ENCODE results near the gene CRYAA. TPM values are rescaled to one million over a fixed set of nuclear protein-coding genes. Genes with fewer than 3 reads are reported as not detected.

CRYAA gene
- total and polyA plus RNA-seq, 2 of the 8 experiments (the other 6 are each of a cell fraction or from before 2014, with no cell fraction given) = not detected

DNA sequence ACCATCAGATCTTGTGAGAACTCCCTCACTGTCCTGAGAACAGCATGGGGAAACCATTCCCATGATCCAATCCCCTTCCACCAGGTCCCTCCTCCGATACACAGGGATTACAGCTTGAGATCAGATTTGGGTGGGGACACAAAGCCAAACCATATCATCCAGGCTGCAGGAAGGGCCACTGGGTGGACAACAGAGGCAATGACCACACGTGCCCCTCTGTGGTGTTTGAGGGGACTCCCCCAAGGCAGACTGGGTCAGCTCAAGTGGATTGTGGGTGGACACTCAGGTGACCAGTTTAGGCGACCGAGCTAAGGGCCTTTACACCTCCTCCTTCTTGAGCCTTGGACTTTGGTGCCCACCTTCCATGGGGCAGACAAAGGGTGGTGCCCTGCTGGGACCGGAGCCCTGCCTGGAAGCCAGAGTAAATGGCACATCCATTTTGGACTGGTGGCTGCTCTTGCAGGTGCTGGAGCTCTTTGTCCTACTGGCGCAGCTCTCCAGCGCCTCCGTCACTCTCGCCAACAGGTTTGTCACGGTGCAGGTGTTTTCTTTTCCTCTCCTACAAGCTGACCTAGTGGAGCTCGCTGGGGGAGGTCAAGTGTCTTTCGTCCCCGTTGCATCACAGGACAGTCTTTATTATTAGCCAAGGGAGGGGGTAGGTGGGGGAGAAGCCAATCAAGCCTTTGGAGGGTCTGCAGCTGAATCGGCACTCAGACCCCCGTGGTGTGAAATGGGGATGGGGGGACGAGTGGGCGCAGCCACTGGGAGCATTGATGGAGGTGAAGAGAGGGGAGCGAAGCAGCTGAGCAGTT lies 37.6 kb downstream of the CRYAA start (continued):
- TF ChIP-seq PHF8 (conservative IDR thresholded peaks at IDR 0.05; ENCODE audit: low read depth, low read length) (no peak), SIN3A (conservative IDR thresholded peaks at IDR 0.05 in 1 of 2, IDR thresholded peaks at IDR 0.05 in 1 of 2; ENCODE audit: low read depth in 1 of 2, low read length in 2 of 2) (no peak), TCF12 (IDR thresholded peaks at IDR 0.05; ENCODE audit: low read depth, low read length) (no peak), YY1 (IDR thresholded peaks at IDR 0.05; ENCODE audit: low read depth, low read length) (no peak), HDAC2 (IDR thresholded peaks at IDR 0.05; ENCODE audit: borderline replicate concordance in 1 of 2, low read depth in 2 of 2, low read length in 2 of 2) (no peak)
- TF ChIP-seq, protein P1, sequence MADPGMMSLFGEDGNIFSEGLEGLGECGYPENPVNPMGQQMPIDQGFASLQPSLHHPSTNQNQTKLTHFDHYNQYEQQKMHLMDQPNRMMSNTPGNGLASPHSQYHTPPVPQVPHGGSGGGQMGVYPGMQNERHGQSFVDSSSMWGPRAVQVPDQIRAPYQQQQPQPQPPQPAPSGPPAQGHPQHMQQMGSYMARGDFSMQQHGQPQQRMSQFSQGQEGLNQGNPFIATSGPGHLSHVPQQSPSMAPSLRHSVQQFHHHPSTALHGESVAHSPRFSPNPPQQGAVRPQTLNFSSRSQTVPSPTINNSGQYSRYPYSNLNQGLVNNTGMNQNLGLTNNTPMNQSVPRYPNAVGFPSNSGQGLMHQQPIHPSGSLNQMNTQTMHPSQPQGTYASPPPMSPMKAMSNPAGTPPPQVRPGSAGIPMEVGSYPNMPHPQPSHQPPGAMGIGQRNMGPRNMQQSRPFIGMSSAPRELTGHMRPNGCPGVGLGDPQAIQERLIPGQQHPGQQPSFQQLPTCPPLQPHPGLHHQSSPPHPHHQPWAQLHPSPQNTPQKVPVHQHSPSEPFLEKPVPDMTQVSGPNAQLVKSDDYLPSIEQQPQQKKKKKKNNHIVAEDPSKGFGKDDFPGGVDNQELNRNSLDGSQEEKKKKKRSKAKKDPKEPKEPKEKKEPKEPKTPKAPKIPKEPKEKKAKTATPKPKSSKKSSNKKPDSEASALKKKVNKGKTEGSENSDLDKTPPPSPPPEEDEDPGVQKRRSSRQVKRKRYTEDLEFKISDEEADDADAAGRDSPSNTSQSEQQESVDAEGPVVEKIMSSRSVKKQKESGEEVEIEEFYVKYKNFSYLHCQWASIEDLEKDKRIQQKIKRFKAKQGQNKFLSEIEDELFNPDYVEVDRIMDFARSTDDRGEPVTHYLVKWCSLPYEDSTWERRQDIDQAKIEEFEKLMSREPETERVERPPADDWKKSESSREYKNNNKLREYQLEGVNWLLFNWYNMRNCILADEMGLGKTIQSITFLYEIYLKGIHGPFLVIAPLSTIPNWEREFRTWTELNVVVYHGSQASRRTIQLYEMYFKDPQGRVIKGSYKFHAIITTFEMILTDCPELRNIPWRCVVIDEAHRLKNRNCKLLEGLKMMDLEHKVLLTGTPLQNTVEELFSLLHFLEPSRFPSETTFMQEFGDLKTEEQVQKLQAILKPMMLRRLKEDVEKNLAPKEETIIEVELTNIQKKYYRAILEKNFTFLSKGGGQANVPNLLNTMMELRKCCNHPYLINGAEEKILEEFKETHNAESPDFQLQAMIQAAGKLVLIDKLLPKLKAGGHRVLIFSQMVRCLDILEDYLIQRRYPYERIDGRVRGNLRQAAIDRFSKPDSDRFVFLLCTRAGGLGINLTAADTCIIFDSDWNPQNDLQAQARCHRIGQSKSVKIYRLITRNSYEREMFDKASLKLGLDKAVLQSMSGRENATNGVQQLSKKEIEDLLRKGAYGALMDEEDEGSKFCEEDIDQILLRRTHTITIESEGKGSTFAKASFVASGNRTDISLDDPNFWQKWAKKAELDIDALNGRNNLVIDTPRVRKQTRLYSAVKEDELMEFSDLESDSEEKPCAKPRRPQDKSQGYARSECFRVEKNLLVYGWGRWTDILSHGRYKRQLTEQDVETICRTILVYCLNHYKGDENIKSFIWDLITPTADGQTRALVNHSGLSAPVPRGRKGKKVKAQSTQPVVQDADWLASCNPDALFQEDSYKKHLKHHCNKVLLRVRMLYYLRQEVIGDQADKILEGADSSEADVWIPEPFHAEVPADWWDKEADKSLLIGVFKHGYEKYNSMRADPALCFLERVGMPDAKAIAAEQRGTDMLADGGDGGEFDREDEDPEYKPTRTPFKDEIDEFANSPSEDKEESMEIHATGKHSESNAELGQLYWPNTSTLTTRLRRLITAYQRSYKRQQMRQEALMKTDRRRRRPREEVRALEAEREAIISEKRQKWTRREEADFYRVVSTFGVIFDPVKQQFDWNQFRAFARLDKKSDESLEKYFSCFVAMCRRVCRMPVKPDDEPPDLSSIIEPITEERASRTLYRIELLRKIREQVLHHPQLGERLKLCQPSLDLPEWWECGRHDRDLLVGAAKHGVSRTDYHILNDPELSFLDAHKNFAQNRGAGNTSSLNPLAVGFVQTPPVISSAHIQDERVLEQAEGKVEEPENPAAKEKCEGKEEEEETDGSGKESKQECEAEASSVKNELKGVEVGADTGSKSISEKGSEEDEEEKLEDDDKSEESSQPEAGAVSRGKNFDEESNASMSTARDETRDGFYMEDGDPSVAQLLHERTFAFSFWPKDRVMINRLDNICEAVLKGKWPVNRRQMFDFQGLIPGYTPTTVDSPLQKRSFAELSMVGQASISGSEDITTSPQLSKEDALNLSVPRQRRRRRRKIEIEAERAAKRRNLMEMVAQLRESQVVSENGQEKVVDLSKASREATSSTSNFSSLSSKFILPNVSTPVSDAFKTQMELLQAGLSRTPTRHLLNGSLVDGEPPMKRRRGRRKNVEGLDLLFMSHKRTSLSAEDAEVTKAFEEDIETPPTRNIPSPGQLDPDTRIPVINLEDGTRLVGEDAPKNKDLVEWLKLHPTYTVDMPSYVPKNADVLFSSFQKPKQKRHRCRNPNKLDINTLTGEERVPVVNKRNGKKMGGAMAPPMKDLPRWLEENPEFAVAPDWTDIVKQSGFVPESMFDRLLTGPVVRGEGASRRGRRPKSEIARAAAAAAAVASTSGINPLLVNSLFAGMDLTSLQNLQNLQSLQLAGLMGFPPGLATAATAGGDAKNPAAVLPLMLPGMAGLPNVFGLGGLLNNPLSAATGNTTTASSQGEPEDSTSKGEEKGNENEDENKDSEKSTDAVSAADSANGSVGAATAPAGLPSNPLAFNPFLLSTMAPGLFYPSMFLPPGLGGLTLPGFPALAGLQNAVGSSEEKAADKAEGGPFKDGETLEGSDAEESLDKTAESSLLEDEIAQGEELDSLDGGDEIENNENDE (IDR thresholded peaks at IDR 0.05; ENCODE audit: insufficient replicate concordance, low read length) = no peak
- TF ChIP-seq, protein P2, sequence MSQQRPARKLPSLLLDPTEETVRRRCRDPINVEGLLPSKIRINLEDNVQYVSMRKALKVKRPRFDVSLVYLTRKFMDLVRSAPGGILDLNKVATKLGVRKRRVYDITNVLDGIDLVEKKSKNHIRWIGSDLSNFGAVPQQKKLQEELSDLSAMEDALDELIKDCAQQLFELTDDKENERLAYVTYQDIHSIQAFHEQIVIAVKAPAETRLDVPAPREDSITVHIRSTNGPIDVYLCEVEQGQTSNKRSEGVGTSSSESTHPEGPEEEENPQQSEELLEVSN (IDR thresholded peaks at IDR 0.05) = no peak
